H9 (cell line): ENCODE results near the gene GPAT2. TPM values are rescaled to one million over a fixed set of nuclear protein-coding genes. Genes with fewer than 3 reads are reported as not detected.
"Not testable (repeated sequence)": the region's sequence is repeated elsewhere in the genome, so short reads cannot be mapped to it uniquely, and the experiment has no call there.

Source experiments
- DNase-seq: peaks from one replicate; pipeline ENCODE4 v3.0.0-alpha.2; 2017
- H2AFZ ChIP-seq: one replicate; pipeline ENCODE4 v1.6.1; 2013; ENCODE audit warnings: mild to moderate bottlenecking, low read length, control low read depth, moderate library complexity
- H2AK5ac ChIP-seq: 2 replicates; pipeline ENCODE4 v1.6.1; 2013; ENCODE audit warnings: low read length, control low read depth, mixed read lengths; ENCODE audit not compliant: insufficient read length
- H2BK120ac ChIP-seq: one replicate; pipeline ENCODE4 v1.6.1; 2013; ENCODE audit warnings: low read depth, mild to moderate bottlenecking, low read length, control low read depth, inconsistent platforms; ENCODE audit not compliant: poor library complexity, severe bottlenecking
- H2BK12ac ChIP-seq: 2 replicates; pipeline ENCODE4 v1.6.1; 2013; ENCODE audit warnings: low read length, control low read depth, mixed read lengths, low read depth; ENCODE audit not compliant: insufficient read length
- H2BK15ac ChIP-seq: 2 replicates; pipeline ENCODE4 v1.6.1; 2013; ENCODE audit warnings: low read depth, low read length, control low read depth
- H2BK20ac ChIP-seq: one replicate; pipeline ENCODE4 v1.6.1; 2013; ENCODE audit warnings: low read depth, mild to moderate bottlenecking, low read length, control low read depth, inconsistent platforms; ENCODE audit not compliant: poor library complexity, severe bottlenecking
- H2BK5ac ChIP-seq: 2 replicates; pipeline ENCODE4 v1.6.1; 2013; ENCODE audit warnings: low read length, control low read depth, mixed read lengths; ENCODE audit not compliant: insufficient read length
- H3K14ac ChIP-seq: 2 replicates; pipeline ENCODE4 v1.6.1; 2013; ENCODE audit warnings: low read length, control low read depth; ENCODE audit not compliant: insufficient read depth
- H3K18ac ChIP-seq: 2 replicates; pipeline ENCODE4 v1.6.1; 2013; ENCODE audit warnings: low read depth, mild to moderate bottlenecking, mixed read lengths, low read length, control low read depth; ENCODE audit not compliant: insufficient read length
- H3K23ac ChIP-seq: 2 replicates; pipeline ENCODE4 v1.6.1; 2013; ENCODE audit warnings: low read length, control low read depth, mixed read lengths, low read depth; ENCODE audit not compliant: insufficient read length
- H3K23me2 ChIP-seq: 2 replicates; pipeline ENCODE4 v1.6.1; 2013; ENCODE audit warnings: low read depth, mild to moderate bottlenecking, mixed read lengths, low read length, control low read depth; ENCODE audit not compliant: insufficient read length, poor library complexity, severe bottlenecking
- H3K27ac ChIP-seq: 2 replicates; pipeline ENCODE4 v1.5.1; 2013; ENCODE audit warnings: low read length, control low read depth, mixed read lengths, low read depth; ENCODE audit not compliant: insufficient read length
- H3K27me3 ChIP-seq: 2 replicates; pipeline ENCODE4 v1.6.1; 2013; ENCODE audit warnings: low read length, control low read depth, inconsistent platforms; ENCODE audit not compliant: insufficient read depth
- H3K4ac ChIP-seq: 2 replicates; pipeline ENCODE4 v1.6.1; 2013; ENCODE audit warnings: low read depth, mild to moderate bottlenecking, control low read depth, inconsistent platforms, low read length, moderate library complexity
- H3K4me1 ChIP-seq: 2 replicates; pipeline ENCODE4 v1.6.1; 2013; ENCODE audit warnings: low read length, control low read depth, inconsistent platforms; ENCODE audit not compliant: insufficient read depth
- H3K4me2 ChIP-seq: 2 replicates; pipeline ENCODE4 v1.6.1; 2013; ENCODE audit warnings: low read length, control low read depth, mixed read lengths; ENCODE audit not compliant: insufficient read length, insufficient read depth
- H3K56ac ChIP-seq: 2 replicates; pipeline ENCODE4 v1.6.1; 2013; ENCODE audit warnings: low read depth, mild to moderate bottlenecking, mixed read lengths, low read length, control low read depth; ENCODE audit not compliant: insufficient read length
- H3K79me1 ChIP-seq: 2 replicates; pipeline ENCODE4 v1.6.1; 2013; ENCODE audit warnings: low read depth, mild to moderate bottlenecking, moderate library complexity, low read length, control low read depth, inconsistent platforms; ENCODE audit not compliant: insufficient read depth, poor library complexity, severe bottlenecking
- H3K79me2 ChIP-seq: 2 replicates; pipeline ENCODE4 v1.6.1; 2013; ENCODE audit warnings: low read length, control low read depth, inconsistent platforms; ENCODE audit not compliant: insufficient read depth
- H3K9ac ChIP-seq: 2 replicates; pipeline ENCODE4 v1.6.1; 2013; ENCODE audit warnings: low read length, control low read depth, mixed read lengths; ENCODE audit not compliant: insufficient read length; ENCODE audit errors: extremely low read depth
- H3K9me3 ChIP-seq: one replicate; pipeline ENCODE4 v1.6.1; 2013; ENCODE audit warnings: low read depth, low read length, inconsistent platforms; ENCODE audit not compliant: control insufficient read depth
- H3T11ph ChIP-seq: one replicate; pipeline ENCODE4 v1.6.1; 2013; ENCODE audit warnings: mild to moderate bottlenecking, low read length, control low read depth, inconsistent platforms
- H4K20me1 ChIP-seq: one replicate; pipeline ENCODE4 v1.6.1; 2013; ENCODE audit not compliant: control insufficient read depth, insufficient read length, insufficient read depth
- H4K5ac ChIP-seq: 2 replicates; pipeline ENCODE4 v1.6.1; 2013; ENCODE audit warnings: low read depth, mild to moderate bottlenecking, mixed read lengths, low read length, control low read depth; ENCODE audit not compliant: insufficient read length
- H4K8ac ChIP-seq: replicated peaks from 2 replicates; pipeline ENCODE4 v1.6.1; 2013; ENCODE audit warnings: low read length, control low read depth, mixed read lengths, low read depth; ENCODE audit not compliant: insufficient read length
- H4K91ac ChIP-seq: 2 replicates; pipeline ENCODE4 v1.6.1; 2013; ENCODE audit warnings: low read depth, mild to moderate bottlenecking, moderate library complexity, mixed read lengths, low read length, control low read depth; ENCODE audit not compliant: insufficient read length
- H3K27ac Mint-ChIP-seq, 3 experiments: 2 replicates in 2 of 3; 3 replicates in 1 of 3; pipeline ENCODE4 v1.8.0; 2020 to 2021; ENCODE audit warnings: mixed read lengths in 3 of 3, mild to moderate bottlenecking in 1 of 3, moderate library complexity in 1 of 3
- H3K27me3 Mint-ChIP-seq: 2 replicates; pipeline ENCODE4 v1.8.0; 2021; ENCODE audit warnings: low read depth, mild to moderate bottlenecking, moderate library complexity, mixed read lengths
- H3K36me3 Mint-ChIP-seq, 3 experiments: 2 replicates in 2 of 3; 3 replicates in 1 of 3; pipeline ENCODE4 v1.8.0; 2020 to 2021; ENCODE audit warnings: low read depth in 3 of 3, mixed read lengths in 3 of 3; ENCODE audit not compliant: insufficient read depth in 1 of 3
- H3K4me1 Mint-ChIP-seq, 2 experiments: 2 replicates each; pipeline ENCODE4 v1.8.0; 2020; ENCODE audit warnings: mixed read lengths in 2 of 2
- H3K4me3 Mint-ChIP-seq, 2 experiments: 2 replicates in 1 of 2; 3 replicates in 1 of 2; pipeline ENCODE4 v1.8.0; 2020 to 2021; ENCODE audit warnings: mild to moderate bottlenecking in 2 of 2, mixed read lengths in 2 of 2, moderate library complexity in 1 of 2
- H3K9me3 Mint-ChIP-seq, 2 experiments: 2 replicates in 1 of 2; 3 replicates in 1 of 2; pipeline ENCODE4 v1.8.0; 2020; ENCODE audit warnings: mild to moderate bottlenecking in 2 of 2, mixed read lengths in 2 of 2, moderate library complexity in 1 of 2
- WGBS: extraction: QIAGEN DNeasy Blood & Tissue Kit; methylation state at CpG from one replicate; pipeline ENCODE4 v1.1.7; 2013; ENCODE audit warnings: missing lambda C conversion rate, low lambda C conversion rate, mixed read lengths; ENCODE audit not compliant: insufficient read length; ENCODE audit errors: extremely low coverage; 5-methylcytosine and 5-hydroxymethylcytosine counted together
- total RNA-seq: library from RNA; stranded (reverse); gene quantifications from 2 replicates; pipeline ENCODE4 v1.2.1, GENCODE V29; 2021

Gene GPAT2
- total RNA-seq, 1 experiment from 2014 or later, result 0.17 TPM

- not testable (repeated sequence) for H3K27me3 ChIP-seq, H3K23ac ChIP-seq, H2BK120ac ChIP-seq, H2BK15ac ChIP-seq, H3K79me2 ChIP-seq, H3K27ac ChIP-seq, H4K8ac ChIP-seq, H3K4me3 Mint-ChIP-seq, H3T11ph ChIP-seq, H3K4me1 ChIP-seq, H3K79me1 ChIP-seq, H2BK5ac ChIP-seq, H3K9ac ChIP-seq, H3K27me3 Mint-ChIP-seq, H3K18ac ChIP-seq, H3K14ac ChIP-seq, H3K4me2 ChIP-seq, H3K4ac ChIP-seq, H3K56ac ChIP-seq, H4K20me1 ChIP-seq, H3K23me2 ChIP-seq, H3K9me3 ChIP-seq, H2BK12ac ChIP-seq, H3K27ac Mint-ChIP-seq, H2BK20ac ChIP-seq, H2AK5ac ChIP-seq, H3K9me3 Mint-ChIP-seq, DNase-seq, H4K5ac ChIP-seq, H4K91ac ChIP-seq, H3K4me1 Mint-ChIP-seq, H2AFZ ChIP-seq, H3K36me3 Mint-ChIP-seq
- WGBS, result no CpG with 5 or more reads among the region's 4 CpGs
Measured at GRCh38 chr2:96016321-96016720, 18.4 kb downstream of the GPAT2 start.

DNA sequence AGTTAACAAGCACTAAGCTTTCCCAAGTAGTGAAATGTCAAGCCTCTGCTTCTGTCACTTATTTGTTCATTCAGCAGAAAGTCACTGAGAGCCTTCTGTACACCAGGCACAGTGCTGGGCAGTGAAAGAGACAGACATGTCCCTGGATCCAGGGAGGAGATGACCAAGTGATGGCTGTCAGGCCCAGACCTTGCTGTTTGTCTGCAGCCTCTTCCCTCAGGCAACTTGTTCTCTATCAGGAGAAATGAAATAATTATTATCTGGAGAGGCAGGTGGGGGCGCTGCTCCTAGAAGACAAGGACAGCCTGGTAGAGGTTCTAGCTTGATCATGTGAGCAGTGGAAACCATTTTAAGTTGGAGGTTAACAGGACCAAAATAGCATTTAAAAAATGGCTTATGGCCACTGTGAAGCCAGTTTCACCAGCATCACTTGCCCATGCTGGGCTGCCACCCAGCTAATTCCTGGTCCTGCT is 21.9 kb downstream of the GPAT2 start:
- not testable (repeated sequence) for H3K23me2 ChIP-seq, H4K8ac ChIP-seq, H2AFZ ChIP-seq, H3K27ac Mint-ChIP-seq, H3K79me2 ChIP-seq, H2BK12ac ChIP-seq, H3K27me3 Mint-ChIP-seq, H2AK5ac ChIP-seq, H2BK15ac ChIP-seq, H3K18ac ChIP-seq, H4K91ac ChIP-seq, H3K23ac ChIP-seq, H3K9me3 Mint-ChIP-seq, H3T11ph ChIP-seq, H3K4me1 Mint-ChIP-seq, H3K4me3 Mint-ChIP-seq, H3K79me1 ChIP-seq, H3K27ac ChIP-seq, H3K36me3 Mint-ChIP-seq, H3K56ac ChIP-seq, H4K20me1 ChIP-seq, H3K14ac ChIP-seq, H3K4me1 ChIP-seq, H2BK5ac ChIP-seq, H3K27me3 ChIP-seq, H4K5ac ChIP-seq, H3K9me3 ChIP-seq, H2BK20ac ChIP-seq, H3K9ac ChIP-seq, H3K4ac ChIP-seq, H3K4me2 ChIP-seq, H2BK120ac ChIP-seq
- DNase-seq, result peak; percentile 27
- WGBS, result no CpG with 5 or more reads among the region's 1 CpG
